ENCODE measurements around the gene CCDC34.

- TF ChIP-seq, protein P1, sequence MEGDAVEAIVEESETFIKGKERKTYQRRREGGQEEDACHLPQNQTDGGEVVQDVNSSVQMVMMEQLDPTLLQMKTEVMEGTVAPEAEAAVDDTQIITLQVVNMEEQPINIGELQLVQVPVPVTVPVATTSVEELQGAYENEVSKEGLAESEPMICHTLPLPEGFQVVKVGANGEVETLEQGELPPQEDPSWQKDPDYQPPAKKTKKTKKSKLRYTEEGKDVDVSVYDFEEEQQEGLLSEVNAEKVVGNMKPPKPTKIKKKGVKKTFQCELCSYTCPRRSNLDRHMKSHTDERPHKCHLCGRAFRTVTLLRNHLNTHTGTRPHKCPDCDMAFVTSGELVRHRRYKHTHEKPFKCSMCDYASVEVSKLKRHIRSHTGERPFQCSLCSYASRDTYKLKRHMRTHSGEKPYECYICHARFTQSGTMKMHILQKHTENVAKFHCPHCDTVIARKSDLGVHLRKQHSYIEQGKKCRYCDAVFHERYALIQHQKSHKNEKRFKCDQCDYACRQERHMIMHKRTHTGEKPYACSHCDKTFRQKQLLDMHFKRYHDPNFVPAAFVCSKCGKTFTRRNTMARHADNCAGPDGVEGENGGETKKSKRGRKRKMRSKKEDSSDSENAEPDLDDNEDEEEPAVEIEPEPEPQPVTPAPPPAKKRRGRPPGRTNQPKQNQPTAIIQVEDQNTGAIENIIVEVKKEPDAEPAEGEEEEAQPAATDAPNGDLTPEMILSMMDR (IDR thresholded peaks at IDR 0.05) = no peak
- TF ChIP-seq POLR2A (IDR thresholded peaks at IDR 0.05) (no peak), EP300 (IDR thresholded peaks at IDR 0.05) (no peak)
Observed at GRCh38 chr11:27329867-27330632, 33.0 kb downstream of the CCDC34 start.

Data from stomach (tissue), 4 donors.